GM21576 (cell line): ENCODE results near the gene DHX35.

Experiments used
- ATAC-seq: cut with Tn5 transposase; IDR thresholded peaks from one replicate; pipeline ENCODE4 v1.9.1; 2021; ENCODE audit warnings: mild to moderate bottlenecking, moderate library complexity; ENCODE audit not compliant: unreplicated experiment

DHX35 gene

DNA sequence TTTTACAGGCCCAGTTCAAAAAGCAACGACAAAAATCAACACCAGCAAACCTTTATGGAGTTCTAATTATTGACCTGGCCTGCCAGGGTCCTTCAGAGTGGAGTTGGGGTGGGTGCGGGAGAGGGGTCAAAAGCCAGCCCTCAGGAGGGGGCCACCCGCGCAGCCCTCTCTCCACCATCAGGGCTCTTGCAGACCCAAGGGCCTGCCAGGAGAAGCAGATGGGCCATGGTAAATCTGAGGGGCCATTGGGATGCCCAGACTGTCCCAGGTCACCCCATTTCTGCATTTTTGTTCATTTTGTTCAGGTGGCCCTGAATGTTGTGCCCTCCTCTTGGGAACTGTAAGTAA lies 88.4 kb downstream of the DHX35 start:
- no peak for ATAC-seq

DNA sequence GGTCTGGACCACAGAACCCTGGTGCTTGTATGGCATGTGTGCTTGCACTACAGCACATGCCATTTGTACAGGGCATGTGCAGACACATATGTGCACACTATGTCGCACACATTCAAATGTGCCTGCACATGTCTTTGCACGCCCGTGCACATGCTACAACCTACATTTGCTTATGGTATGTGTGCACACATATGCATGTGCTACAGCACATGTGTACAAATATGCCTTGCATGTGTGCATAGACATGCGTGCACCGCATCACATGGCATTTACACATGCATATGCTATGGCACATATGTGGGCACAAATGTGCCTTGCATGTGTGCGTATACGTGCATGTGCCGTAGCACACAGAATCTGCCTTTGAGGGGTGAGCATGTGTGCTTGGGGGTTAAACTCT lies 90.5 kb downstream of the DHX35 start:
- ATAC-seq: no peak

GRCh38 chr20:39057143-39057542 lies 95.0 kb downstream of the DHX35 start:
- ATAC-seq: no peak

- ATAC-seq: no peak
Measured at GRCh38 chr20:39057911-39058310, 95.8 kb downstream of the DHX35 start.

DNA sequence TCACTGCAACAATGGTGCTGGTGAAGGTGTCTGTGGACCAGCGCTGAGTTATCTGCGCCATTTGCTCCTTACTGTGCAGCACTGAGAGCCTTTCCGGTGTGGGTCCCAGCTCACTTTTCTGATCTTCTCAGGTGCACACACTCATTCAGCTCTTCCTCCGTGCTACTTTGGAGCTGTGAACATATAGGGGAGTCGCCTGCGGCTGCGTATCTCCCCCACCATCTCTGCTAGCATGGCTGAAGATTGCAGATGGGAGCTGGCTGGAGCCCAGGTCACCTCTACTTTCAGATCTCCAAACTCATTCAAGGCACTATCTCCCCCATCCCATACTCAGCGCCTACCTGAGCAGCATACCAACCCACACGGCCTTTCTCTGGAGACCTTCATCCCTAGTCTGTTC lies 96.9 kb downstream of the DHX35 start:
- no peak for ATAC-seq

GRCh38 chr20:39066471-39067242 lies 104.5 kb downstream of the DHX35 start:
- ATAC-seq: no peak

GRCh38 chr20:39067526-39068216 lies 105.5 kb downstream of the DHX35 start:
- no peak for ATAC-seq

DNA sequence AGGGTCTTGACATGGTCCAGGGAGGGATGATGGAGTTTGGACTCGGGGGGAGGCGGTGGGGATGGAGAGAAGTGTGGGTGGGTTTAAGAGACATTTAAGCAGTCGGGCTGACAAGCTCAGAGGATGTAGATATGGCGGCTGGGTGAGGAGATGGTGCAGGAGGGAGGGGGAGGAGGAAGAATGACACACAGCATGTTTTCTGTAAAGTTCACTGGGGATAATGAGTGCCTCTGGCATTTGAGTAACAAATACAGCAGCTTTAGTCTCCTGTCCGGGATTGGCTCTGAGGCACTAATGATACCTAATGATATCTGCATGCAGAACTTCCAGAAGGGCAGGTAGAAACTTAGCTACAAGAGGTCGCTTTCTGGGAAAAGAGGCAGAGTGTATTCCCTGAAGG lies 107.8 kb downstream of the DHX35 start:
- ATAC-seq: no peak

GRCh38 chr20:39070484-39071231 lies 108.5 kb downstream of the DHX35 start:
- no peak for ATAC-seq

- no peak for ATAC-seq
Measured at GRCh38 chr20:39072132-39072531, 110.0 kb downstream of the DHX35 start.

GRCh38 chr20:39072653-39073052 lies 110.5 kb downstream of the DHX35 start:
- ATAC-seq: no peak

GRCh38 chr20:39075731-39076130 lies 113.6 kb downstream of the DHX35 start:
- no peak for ATAC-seq

- no peak for ATAC-seq
Measured at GRCh38 chr20:39076958-39077357, 114.8 kb downstream of the DHX35 start.

GRCh38 chr20:39080326-39080725 lies 118.2 kb downstream of the DHX35 start:
- ATAC-seq: no peak

- ATAC-seq: no peak
Measured at GRCh38 chr20:39081255-39081654, 119.1 kb downstream of the DHX35 start.

DNA sequence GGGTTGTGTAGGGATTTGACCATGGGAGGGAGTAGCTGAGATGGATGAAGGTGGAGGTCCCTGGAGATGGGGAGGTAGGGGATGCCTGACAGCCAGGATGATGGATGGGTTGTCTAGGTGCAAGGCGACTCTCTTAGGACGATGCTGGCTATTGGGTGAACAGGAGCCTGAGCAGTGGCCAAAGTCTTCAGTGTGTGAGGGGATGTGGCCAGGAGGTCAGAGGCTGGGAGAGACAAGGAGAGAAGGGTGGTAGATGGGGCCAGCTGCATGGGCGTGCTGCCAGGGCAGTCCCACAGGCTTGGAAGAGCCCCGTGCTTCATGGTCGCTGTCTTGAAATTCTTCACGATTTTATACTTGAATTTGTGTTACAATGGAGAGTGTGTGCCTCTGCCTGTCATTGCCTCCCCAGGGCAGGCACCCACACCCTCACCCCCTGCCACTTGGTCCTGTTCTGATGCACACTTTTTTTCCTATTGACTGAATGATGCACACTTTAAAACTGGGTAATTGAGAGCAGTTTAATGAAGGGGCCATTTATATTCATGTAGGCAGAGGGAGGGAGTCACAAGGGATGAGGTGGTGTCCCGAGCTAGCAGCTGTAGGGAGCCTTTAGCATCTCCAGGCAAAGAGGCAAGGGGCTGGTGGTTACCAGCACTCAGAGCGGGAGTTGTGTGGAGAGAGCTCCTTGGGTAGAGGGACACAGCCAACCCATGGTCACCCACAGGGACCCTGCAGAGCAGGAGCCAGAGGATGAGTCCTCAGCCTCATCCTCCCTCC lies 120.7 kb downstream of the DHX35 start:
- ATAC-seq: no peak

DNA sequence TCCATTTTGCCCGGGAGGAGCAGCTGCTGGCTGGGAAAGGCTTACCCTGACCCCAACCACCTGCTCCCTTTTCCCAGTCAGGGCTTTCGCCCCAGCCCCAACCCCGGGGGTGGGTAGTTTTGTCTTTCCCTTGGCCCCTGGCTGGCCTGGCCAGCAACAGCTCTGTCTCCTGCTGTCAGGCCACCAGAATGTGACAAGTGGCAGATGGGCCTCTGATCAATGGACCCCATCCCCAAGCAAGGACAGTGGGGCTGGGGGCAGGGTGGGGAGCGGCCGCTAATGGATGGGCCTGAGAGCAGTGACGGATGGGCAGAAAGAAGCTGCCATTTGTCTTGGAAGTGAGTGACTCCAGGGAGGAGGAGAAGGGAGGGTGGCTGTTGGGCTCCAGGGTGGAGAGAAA lies 121.6 kb downstream of the DHX35 start:
- ATAC-seq: no peak

GRCh38 chr20:39089029-39089428 lies 126.9 kb downstream of the DHX35 start:
- ATAC-seq: no peak
